A549 (cell line): ENCODE results near the gene TOB1.

ENCODE experiments used
- CBX8 ChIP-seq: fragments of 200-600 bp; sonication (generic); IDR thresholded peaks from 2 replicates; pipeline ENCODE4 v1.6.1; 2016
- CTCF ChIP-seq: fragments of >200 bp; sonication (Bioruptor Twin); formaldehyde crosslinking; IDR thresholded peaks from 3 replicates; pipeline ENCODE4 v1.5.1; 2016
- FOSB ChIP-seq: fragments of 250-450 bp; sonication (Bioruptor Pico); IDR thresholded peaks from 2 replicates; pipeline ENCODE4 v1.5.0; 2020; ENCODE audit warnings: mild to moderate bottlenecking, moderate library complexity
- HOXA7 ChIP-seq: fragments of 250-450 bp; sonication (Bioruptor Pico); IDR thresholded peaks from 2 replicates; pipeline ENCODE4 v1.5.0; 2020; ENCODE audit warnings: mild to moderate bottlenecking, moderate library complexity
- KDM5A ChIP-seq: fragments of 200-600 bp; sonication (generic); IDR thresholded peaks from 2 replicates; pipeline ENCODE4 v1.6.1; 2016; ENCODE audit warnings: antibody characterized with exemption, mild to moderate bottlenecking
- MAZ ChIP-seq: fragments of 150-350 bp; IDR thresholded peaks from 2 replicates; pipeline ENCODE4 v1.6.1; 2014; ENCODE audit warnings: antibody characterized with exemption, low read depth, low read length, borderline replicate concordance
- PHF8 ChIP-seq: fragments of 200-600 bp; sonication (generic); IDR thresholded peaks from 2 replicates; pipeline ENCODE4 v1.6.1; 2016; ENCODE audit warnings: low read depth, mild to moderate bottlenecking, antibody characterized with exemption, moderate library complexity, borderline replicate concordance
- RAD21 ChIP-seq, 2 experiments: fragments of >200 bp in 1 of 2; sonication (Bioruptor Twin) in 1 of 2; formaldehyde crosslinking in 1 of 2; IDR thresholded peaks in 1 of 2; conservative IDR thresholded peaks in 1 of 2; 2 replicates in 1 of 2; 3 replicates in 1 of 2; pipeline ENCODE4 v1.6.1; 2012 to 2018; ENCODE audit warnings: inconsistent platforms in 1 of 2
- REST ChIP-seq: fragments of 200-600 bp; sonication (generic); IDR thresholded peaks from 2 replicates; pipeline ENCODE4 v1.6.1; 2016; ENCODE audit warnings: antibody characterized with exemption, mild to moderate bottlenecking, moderate library complexity
- SREBF2 ChIP-seq: fragments of 450-650 bp; IDR thresholded peaks from 2 replicates; pipeline ENCODE4 v1.6.1; 2014; ENCODE audit warnings: mild to moderate bottlenecking, moderate library complexity

GRCh38 chr17:50909765-50910605 is 43.8 kb upstream of the TOB1 start:
- no peak for TF ChIP-seq HOXA7 (CRISPR knock-in tag)
- TF ChIP-seq CTCF, result no peak
- TF ChIP-seq KDM5A, result no peak
- no peak for TF ChIP-seq SREBF2
- TF ChIP-seq REST, result no peak
- TF ChIP-seq CBX8, result no peak
- TF ChIP-seq PHF8, result no peak
- TF ChIP-seq RAD21 (conservative IDR thresholded peaks at IDR 0.05 in 1 of 2, IDR thresholded peaks at IDR 0.05 in 1 of 2), result no peak
- TF ChIP-seq FOSB (CRISPR knock-in tag), result no peak
- no peak for TF ChIP-seq MAZ
